Loucy (cell line): ENCODE measurements around the gene MAPK14.

Experiments used
- H2AFZ ChIP-seq: fragments of 200-600 bp; sonication (generic); 2 replicates; pipeline ENCODE4 v1.6.0; 2016; ENCODE audit warnings: antibody characterized with exemption, mild to moderate bottlenecking, low read length, moderate library complexity
- H3F3A ChIP-seq: fragments of 200-600 bp; 2 replicates; pipeline ENCODE4 v1.6.0; 2016; ENCODE audit warnings: antibody characterized with exemption, low read depth, mild to moderate bottlenecking
- H3K27me3 ChIP-seq: fragments of 200-600 bp; sonication (generic); 2 replicates; pipeline ENCODE4 v1.6.1; 2014; ENCODE audit warnings: low read length, mild to moderate bottlenecking; ENCODE audit not compliant: insufficient read depth, poor library complexity, severe bottlenecking
- H3K36me3 ChIP-seq: fragments of 200-600 bp; sonication (generic); 2 replicates; pipeline ENCODE4 v1.6.1; 2016; ENCODE audit warnings: low read length; ENCODE audit not compliant: insufficient read depth
- H3K4me1 ChIP-seq: fragments of 200-600 bp; sonication (generic); 2 replicates; pipeline ENCODE4 v1.5.1; 2014; ENCODE audit warnings: low read length, mild to moderate bottlenecking; ENCODE audit not compliant: insufficient read depth, poor library complexity, severe bottlenecking
- H3K4me2 ChIP-seq: fragments of 200-600 bp; sonication (generic); 2 replicates; pipeline ENCODE4 v1.6.0; 2014; ENCODE audit warnings: antibody characterized with exemption, low read length, low read depth, mild to moderate bottlenecking; ENCODE audit not compliant: poor library complexity, severe bottlenecking
- H3K4me3 ChIP-seq: fragments of 200-600 bp; sonication (generic); 2 replicates; pipeline ENCODE4 v1.5.1; 2014; ENCODE audit warnings: low read length, mild to moderate bottlenecking, mixed read lengths; ENCODE audit not compliant: poor library complexity, severe bottlenecking
- H3K79me2 ChIP-seq: fragments of 200-600 bp; sonication (generic); 2 replicates; pipeline ENCODE4 v1.6.1; 2014; ENCODE audit warnings: low read length; ENCODE audit not compliant: insufficient read depth
- H3K9ac ChIP-seq: fragments of 200-600 bp; sonication (generic); 2 replicates; pipeline ENCODE4 v1.6.0; 2014; ENCODE audit warnings: mild to moderate bottlenecking, low read depth, low read length, moderate library complexity; ENCODE audit not compliant: poor library complexity, severe bottlenecking
- H3K9me2 ChIP-seq: fragments of 200-600 bp; sonication (generic); replicated peaks from 2 replicates; pipeline ENCODE4 v1.6.1; 2016; ENCODE audit warnings: low read depth, low read length, mixed read lengths
- H3K9me3 ChIP-seq: fragments of 200-600 bp; sonication (generic); 2 replicates; pipeline ENCODE4 v1.6.1; 2014; ENCODE audit warnings: mild to moderate bottlenecking, antibody characterized with exemption, low read length, low read depth; ENCODE audit not compliant: insufficient read depth
- H4K20me1 ChIP-seq: fragments of 200-600 bp; sonication (generic); 2 replicates; pipeline ENCODE4 v1.6.0; 2014; ENCODE audit warnings: antibody characterized with exemption, low read length, mild to moderate bottlenecking; ENCODE audit not compliant: insufficient read depth, poor library complexity, severe bottlenecking
- CTCF ChIP-seq: fragments of 200-600 bp; sonication (generic); conservative IDR thresholded peaks from 2 replicates; pipeline ENCODE4 v1.5.1; 2014; ENCODE audit warnings: mild to moderate bottlenecking, antibody characterized with exemption, low read length
- EZH2phosphoT487 ChIP-seq: fragments of 200-600 bp; IDR thresholded peaks from 2 replicates; pipeline ENCODE4 v1.6.1; 2018; ENCODE audit warnings: antibody characterized with exemption, mild to moderate bottlenecking, moderate library complexity, borderline replicate concordance

The MAPK14 gene

GRCh38 chr6:36113049-36113448, 85.4 kb downstream of the MAPK14 start:
- H3K4me2 ChIP-seq, result peak overlapping the region; percentile 82
- H3F3A ChIP-seq, result peaks cover 7% of the 10 kb centered on the region; the same call in 1 of the 2 replicates

GRCh38 chr6:36113703-36114102, 86.1 kb downstream of the MAPK14 start:
- no peaks in the 10 kb centered on the region for H4K20me1 ChIP-seq
- peak overlapping the region; percentile 82 for H3K4me2 ChIP-seq
- no peaks in the 10 kb centered on the region for H3K9me3 ChIP-seq
- H3K9me2 ChIP-seq, result no peaks in the 10 kb centered on the region
- peak overlapping the region; percentile 69 for H3K9ac ChIP-seq
- H3K79me2 ChIP-seq, result peaks cover 19% of the 10 kb centered on the region
- H3K4me1 ChIP-seq, result peaks cover 67% of the 10 kb centered on the region
- H3K27me3 ChIP-seq, result no peaks in the 10 kb centered on the region
- H3K36me3 ChIP-seq, result peaks cover 40% of the 10 kb centered on the region
- no peak overlapping the region for H3K4me3 ChIP-seq
- TF ChIP-seq EZH2phosphoT487 (no peak), CTCF (no peak)
- no peak overlapping the region for H2AFZ ChIP-seq
- H3F3A ChIP-seq, result peaks cover 7% of the 10 kb centered on the region; the same call in 1 of the 2 replicates

More at GRCh38 chr6:36113049-36113448, 85.4 kb downstream of the MAPK14 start:
- no peaks in the 10 kb centered on the region for H3K9me2 ChIP-seq
- H4K20me1 ChIP-seq, result no peaks in the 10 kb centered on the region
- no peaks in the 10 kb centered on the region for H3K9me3 ChIP-seq
- H3K27me3 ChIP-seq, result no peaks in the 10 kb centered on the region
- peaks cover 61% of the 10 kb centered on the region for H3K4me1 ChIP-seq
- peaks cover 46% of the 10 kb centered on the region for H3K36me3 ChIP-seq
- peaks cover 21% of the 10 kb centered on the region for H3K79me2 ChIP-seq
- no peak overlapping the region for H3K4me3 ChIP-seq
- no peak for TF ChIP-seq CTCF
- no peak for TF ChIP-seq EZH2phosphoT487
- H3K9ac ChIP-seq, result peak overlapping the region; percentile 69
- H2AFZ ChIP-seq, result no peak overlapping the region

GRCh38 chr6:36114798-36115408, 87.3 kb downstream of the MAPK14 start:
- no peak for TF ChIP-seq CTCF
- no peak for TF ChIP-seq EZH2phosphoT487

More at GRCh38 chr6:36114798-36115408, 87.3 kb downstream of the MAPK14 start:
- Histone ChIP-seq H3K9me3 (no peaks in the 10 kb centered on the region), H4K20me1 (no peaks in the 10 kb centered on the region), H3K9ac (peak overlapping the region; percentile 69), H3K9me2 (no peaks in the 10 kb centered on the region), H3K27me3 (no peaks in the 10 kb centered on the region), H3K4me3 (peak overlapping the region; percentile 66), H3K79me2 (peaks cover 19% of the 10 kb centered on the region), H3K4me2 (peak overlapping the region; percentile 82), H3F3A (peaks cover 18% of the 10 kb centered on the region), H3K4me1 (peaks cover 72% of the 10 kb centered on the region), H3K36me3 (peaks cover 31% of the 10 kb centered on the region), H2AFZ (no peak overlapping the region)
